ENCODE results near the gene CDC40. TPM values are rescaled to one million over a fixed set of nuclear protein-coding genes. Genes with fewer than 3 reads are reported as not detected.

The CDC40 gene
- total and polyA plus RNA-seq, 9 of the 15 experiments (the other 6 are each of a cell fraction or from before 2014, with no cell fraction given) = 9.7 to 26.3 (median 15.7) TPM

DNA sequence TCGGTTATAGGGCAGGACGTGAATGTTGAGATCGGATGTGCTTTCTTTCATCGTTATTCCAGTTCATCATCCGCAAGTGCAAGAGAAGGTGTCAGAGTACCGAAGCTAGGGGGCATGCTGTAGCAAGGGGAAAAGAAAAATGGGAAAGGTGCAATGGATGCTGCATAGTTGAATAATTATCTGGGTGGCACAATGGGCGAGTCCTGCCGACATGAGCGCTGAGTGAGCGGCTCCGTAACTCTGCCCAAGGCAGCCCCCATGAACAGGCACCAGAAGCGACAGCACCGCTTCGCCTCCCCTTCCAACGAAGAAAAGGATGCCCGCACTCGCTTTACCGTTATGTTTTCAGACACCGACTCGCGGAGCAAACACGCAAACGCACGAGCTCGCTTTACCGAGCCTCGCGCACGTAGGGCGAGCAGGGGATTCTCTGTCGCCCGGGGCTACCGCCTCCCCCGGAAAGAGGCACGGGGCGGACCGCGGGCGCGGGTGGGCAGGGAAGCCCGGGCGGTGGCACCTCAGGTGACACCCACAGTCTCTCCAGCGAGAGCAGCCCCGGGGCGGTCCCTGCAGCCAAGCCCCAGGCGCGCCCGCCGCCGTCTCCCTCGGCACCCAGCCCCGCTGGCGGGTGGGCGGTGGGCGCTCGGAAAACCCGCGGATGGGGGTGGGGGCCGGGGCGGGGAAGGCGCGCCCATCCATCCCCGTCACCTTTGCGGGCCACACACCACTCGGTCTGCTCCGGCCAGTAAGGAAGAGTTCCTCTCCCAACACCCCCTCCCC lies 1.4 kb upstream of the CDC40 start (continued):
- TF ChIP-seq BRF1 (IDR thresholded peaks at IDR 0.05; ENCODE audit: borderline replicate concordance, extremely low read depth, insufficient read length) (no peak), BCOR (IDR thresholded peaks at IDR 0.05) (0 out of 2 replicates have a peak, but pooled peaks have one; percentile 42), PTBP1 (IDR thresholded peaks at IDR 0.05; ENCODE audit: low read depth, low read length) (no peak), ZFX (CRISPR knock-in tag; IDR thresholded peaks at IDR 0.05) (no peak), RAD21 (CRISPR knock-in tag; conservative IDR thresholded peaks at IDR 0.05 in 1 of 2, IDR thresholded peaks at IDR 0.05 in 1 of 2) (peak; percentile 61 to 73), RCOR1 (IDR thresholded peaks at IDR 0.05; ENCODE audit: borderline replicate concordance in 1 of 2, low read depth in 2 of 2, low read length in 2 of 2) (peak in 1 of 2 experiments; percentile 83; a peak in 2 of 4 replicates), PCBP1 (IDR thresholded peaks at IDR 0.05; ENCODE audit: low read depth, low read length, poor library complexity, severe bottlenecking) (no peak), SAFB (IDR thresholded peaks at IDR 0.05; ENCODE audit: borderline replicate concordance, low read depth, low read length) (peak; percentile 60; the same call in 1 of the 2 replicates), CREB1 (IDR thresholded peaks at IDR 0.05) (no peak), CREB1 (CRISPR knock-in tag; IDR thresholded peaks at IDR 0.05) (no peak), CREM (IDR thresholded peaks at IDR 0.05; ENCODE audit: low read depth) (peak; percentile 40; the same call in 1 of the 2 replicates), RFX1 (IDR thresholded peaks at IDR 0.05) (no peak), HNRNPLL (IDR thresholded peaks at IDR 0.05; ENCODE audit: low read depth, low read length, poor library complexity, severe bottlenecking) (peak; percentile 38), ETV6 (IDR thresholded peaks at IDR 0.05; ENCODE audit: borderline replicate concordance in 1 of 2, low read depth in 2 of 2, low read length in 1 of 2) (no peak), ETV6 (CRISPR knock-in tag; IDR thresholded peaks at IDR 0.05; ENCODE audit: borderline replicate concordance) (no peak), HDAC1 (IDR thresholded peaks at IDR 0.05) (peak in 1 of 2 experiments; percentile 55; a peak in 1 of 4 replicates)
- TF ChIP-seq, protein P1, sequence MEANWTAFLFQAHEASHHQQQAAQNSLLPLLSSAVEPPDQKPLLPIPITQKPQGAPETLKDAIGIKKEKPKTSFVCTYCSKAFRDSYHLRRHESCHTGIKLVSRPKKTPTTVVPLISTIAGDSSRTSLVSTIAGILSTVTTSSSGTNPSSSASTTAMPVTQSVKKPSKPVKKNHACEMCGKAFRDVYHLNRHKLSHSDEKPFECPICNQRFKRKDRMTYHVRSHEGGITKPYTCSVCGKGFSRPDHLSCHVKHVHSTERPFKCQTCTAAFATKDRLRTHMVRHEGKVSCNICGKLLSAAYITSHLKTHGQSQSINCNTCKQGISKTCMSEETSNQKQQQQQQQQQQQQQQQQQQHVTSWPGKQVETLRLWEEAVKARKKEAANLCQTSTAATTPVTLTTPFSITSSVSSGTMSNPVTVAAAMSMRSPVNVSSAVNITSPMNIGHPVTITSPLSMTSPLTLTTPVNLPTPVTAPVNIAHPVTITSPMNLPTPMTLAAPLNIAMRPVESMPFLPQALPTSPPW (CRISPR knock-in tag; IDR thresholded peaks at IDR 0.05) = no peak
- TF ChIP-seq, protein P2, sequence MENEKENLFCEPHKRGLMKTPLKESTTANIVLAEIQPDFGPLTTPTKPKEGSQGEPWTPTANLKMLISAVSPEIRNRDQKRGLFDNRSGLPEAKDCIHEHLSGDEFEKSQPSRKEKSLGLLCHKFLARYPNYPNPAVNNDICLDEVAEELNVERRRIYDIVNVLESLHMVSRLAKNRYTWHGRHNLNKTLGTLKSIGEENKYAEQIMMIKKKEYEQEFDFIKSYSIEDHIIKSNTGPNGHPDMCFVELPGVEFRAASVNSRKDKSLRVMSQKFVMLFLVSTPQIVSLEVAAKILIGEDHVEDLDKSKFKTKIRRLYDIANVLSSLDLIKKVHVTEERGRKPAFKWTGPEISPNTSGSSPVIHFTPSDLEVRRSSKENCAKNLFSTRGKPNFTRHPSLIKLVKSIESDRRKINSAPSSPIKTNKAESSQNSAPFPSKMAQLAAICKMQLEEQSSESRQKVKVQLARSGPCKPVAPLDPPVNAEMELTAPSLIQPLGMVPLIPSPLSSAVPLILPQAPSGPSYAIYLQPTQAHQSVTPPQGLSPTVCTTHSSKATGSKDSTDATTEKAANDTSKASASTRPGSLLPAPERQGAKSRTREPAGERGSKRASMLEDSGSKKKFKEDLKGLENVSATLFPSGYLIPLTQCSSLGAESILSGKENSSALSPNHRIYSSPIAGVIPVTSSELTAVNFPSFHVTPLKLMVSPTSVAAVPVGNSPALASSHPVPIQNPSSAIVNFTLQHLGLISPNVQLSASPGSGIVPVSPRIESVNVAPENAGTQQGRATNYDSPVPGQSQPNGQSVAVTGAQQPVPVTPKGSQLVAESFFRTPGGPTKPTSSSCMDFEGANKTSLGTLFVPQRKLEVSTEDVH (IDR thresholded peaks at IDR 0.05; ENCODE audit: low read depth, partially characterized antibody) = no peak
- TF ChIP-seq, protein P3, sequence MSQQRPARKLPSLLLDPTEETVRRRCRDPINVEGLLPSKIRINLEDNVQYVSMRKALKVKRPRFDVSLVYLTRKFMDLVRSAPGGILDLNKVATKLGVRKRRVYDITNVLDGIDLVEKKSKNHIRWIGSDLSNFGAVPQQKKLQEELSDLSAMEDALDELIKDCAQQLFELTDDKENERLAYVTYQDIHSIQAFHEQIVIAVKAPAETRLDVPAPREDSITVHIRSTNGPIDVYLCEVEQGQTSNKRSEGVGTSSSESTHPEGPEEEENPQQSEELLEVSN (IDR thresholded peaks at IDR 0.05; ENCODE audit: borderline replicate concordance in 1 of 2, extremely low read depth in 1 of 2, insufficient read depth in 1 of 2, insufficient read length in 1 of 2, low read depth in 1 of 2, low read length in 1 of 2, poor library complexity in 1 of 2, severe bottlenecking in 1 of 2) = peak in 1 of 2 experiments; percentile 24
- TF ChIP-seq, protein P4, sequence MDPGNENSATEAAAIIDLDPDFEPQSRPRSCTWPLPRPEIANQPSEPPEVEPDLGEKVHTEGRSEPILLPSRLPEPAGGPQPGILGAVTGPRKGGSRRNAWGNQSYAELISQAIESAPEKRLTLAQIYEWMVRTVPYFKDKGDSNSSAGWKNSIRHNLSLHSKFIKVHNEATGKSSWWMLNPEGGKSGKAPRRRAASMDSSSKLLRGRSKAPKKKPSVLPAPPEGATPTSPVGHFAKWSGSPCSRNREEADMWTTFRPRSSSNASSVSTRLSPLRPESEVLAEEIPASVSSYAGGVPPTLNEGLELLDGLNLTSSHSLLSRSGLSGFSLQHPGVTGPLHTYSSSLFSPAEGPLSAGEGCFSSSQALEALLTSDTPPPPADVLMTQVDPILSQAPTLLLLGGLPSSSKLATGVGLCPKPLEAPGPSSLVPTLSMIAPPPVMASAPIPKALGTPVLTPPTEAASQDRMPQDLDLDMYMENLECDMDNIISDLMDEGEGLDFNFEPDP (CRISPR knock-in tag; IDR thresholded peaks at IDR 0.05) = no peak
